Measurements from ENCODE around the gene OR51D1.

OR51D1 gene

DNA sequence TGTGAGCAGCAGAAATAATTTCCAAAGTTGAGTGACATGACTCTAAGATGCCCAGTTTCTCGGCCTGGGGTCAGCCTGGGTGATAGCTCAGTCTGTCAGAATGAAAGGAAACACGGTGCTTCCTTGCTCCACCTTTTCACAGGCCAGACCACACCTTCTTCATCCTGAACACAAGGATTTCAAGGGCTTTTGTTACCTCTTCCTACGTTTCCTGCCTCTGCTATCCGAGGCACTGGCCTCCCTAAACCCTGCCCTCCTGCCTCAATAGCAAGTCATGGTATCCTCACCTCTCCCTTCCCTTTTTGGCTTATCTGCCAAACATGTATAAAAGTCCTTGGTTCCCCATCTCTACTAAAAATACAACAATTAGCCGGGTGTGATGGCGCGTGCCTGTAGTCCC, 4.8 kb downstream of the OR51D1 start:
- Histone ChIP-seq H2AFZ (ENCODE audit: low read depth) (no peak overlapping the region), H4K20me1 (ENCODE audit: insufficient read depth) (no peaks in the 10 kb centered on the region), H3K36me3 (ENCODE audit: insufficient read depth) (no peaks in the 10 kb centered on the region), H3K4me1 (ENCODE audit: low read depth, poor library complexity, severe bottlenecking) (no peaks in the 10 kb centered on the region), H3K9ac (no peak overlapping the region), H3K4me2 (no peak overlapping the region), H3K79me2 (ENCODE audit: insufficient read depth, low read depth) (no peaks in the 10 kb centered on the region), H3K4me3 (IDR thresholded peaks at IDR 0.05; ENCODE audit: insufficient read depth, low read depth, low read length) (no peak overlapping the region), H3K27me3 (ENCODE audit: insufficient read depth, low read depth) (no peaks in the 10 kb centered on the region), H3K27ac (no peak overlapping the region)
- TF ChIP-seq, protein P1, sequence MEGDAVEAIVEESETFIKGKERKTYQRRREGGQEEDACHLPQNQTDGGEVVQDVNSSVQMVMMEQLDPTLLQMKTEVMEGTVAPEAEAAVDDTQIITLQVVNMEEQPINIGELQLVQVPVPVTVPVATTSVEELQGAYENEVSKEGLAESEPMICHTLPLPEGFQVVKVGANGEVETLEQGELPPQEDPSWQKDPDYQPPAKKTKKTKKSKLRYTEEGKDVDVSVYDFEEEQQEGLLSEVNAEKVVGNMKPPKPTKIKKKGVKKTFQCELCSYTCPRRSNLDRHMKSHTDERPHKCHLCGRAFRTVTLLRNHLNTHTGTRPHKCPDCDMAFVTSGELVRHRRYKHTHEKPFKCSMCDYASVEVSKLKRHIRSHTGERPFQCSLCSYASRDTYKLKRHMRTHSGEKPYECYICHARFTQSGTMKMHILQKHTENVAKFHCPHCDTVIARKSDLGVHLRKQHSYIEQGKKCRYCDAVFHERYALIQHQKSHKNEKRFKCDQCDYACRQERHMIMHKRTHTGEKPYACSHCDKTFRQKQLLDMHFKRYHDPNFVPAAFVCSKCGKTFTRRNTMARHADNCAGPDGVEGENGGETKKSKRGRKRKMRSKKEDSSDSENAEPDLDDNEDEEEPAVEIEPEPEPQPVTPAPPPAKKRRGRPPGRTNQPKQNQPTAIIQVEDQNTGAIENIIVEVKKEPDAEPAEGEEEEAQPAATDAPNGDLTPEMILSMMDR (conservative IDR thresholded peaks at IDR 0.05; ENCODE audit: low read depth, low read length), result no peak

DNA sequence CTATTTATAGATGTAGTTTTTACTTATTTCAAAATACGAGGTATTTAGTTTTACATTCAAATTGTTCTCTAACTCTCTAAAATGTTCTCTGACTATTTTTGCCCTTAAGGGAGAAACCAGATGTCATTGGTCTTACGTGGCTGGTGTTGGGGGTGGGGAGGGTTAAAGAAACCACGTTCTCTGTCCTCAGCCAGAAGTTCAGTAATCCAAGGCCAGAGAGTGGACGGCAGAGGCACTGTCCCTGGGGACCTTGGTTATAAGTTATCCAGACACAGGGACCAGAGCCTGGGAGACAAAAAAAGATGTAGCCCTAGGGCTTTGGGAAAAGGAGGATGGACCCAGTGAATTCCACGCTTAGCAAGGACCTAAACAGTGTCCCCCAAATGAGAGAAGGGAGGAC, 5.8 kb downstream of the OR51D1 start:
- no peak overlapping the region for H2AFZ ChIP-seq (ENCODE audit: low read depth)
- H3K27ac ChIP-seq, result no peak overlapping the region
- H3K4me1 ChIP-seq (ENCODE audit: low read depth, poor library complexity, severe bottlenecking), result no peaks in the 10 kb centered on the region
- no peaks in the 10 kb centered on the region for H3K79me2 ChIP-seq (ENCODE audit: insufficient read depth, low read depth)
- no peak overlapping the region for H3K9ac ChIP-seq
- no peaks in the 10 kb centered on the region for H4K20me1 ChIP-seq (ENCODE audit: insufficient read depth)
- H3K36me3 ChIP-seq (ENCODE audit: insufficient read depth), result no peaks in the 10 kb centered on the region
- no peak overlapping the region for H3K4me3 ChIP-seq (IDR thresholded peaks at IDR 0.05; ENCODE audit: insufficient read depth, low read depth, low read length)
- no peaks in the 10 kb centered on the region for H3K27me3 ChIP-seq (ENCODE audit: insufficient read depth, low read depth)
- TF ChIP-seq, protein P1 (conservative IDR thresholded peaks at IDR 0.05; ENCODE audit: low read depth, low read length), result no peak
- no peak overlapping the region for H3K4me2 ChIP-seq

DNA sequence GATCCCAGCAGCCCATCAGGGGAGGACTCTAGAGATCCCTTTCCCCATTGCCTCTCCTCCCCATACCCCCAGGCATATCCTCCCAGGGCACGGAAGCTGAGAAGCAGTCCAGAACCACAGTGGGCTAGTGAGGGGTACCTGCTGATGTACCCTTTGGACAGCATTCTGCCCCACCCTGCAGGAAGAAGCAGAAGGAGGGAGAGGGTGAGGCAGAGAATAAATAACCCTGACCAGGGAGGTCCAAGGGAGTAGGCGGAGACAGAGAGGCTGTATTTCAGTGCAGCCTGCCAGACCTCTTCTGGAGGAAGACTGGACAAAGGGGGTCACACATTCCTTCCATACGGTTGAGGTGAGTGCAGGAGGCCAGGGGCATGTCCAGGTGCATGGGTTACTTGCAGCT, 6.4 kb downstream of the OR51D1 start, which contains the start of gene OR51E1:
Gene OR51E1 (plus strand): TSS at position 301 of the 400 bp plus-strand sequence. CDS start 8,545 bp downstream, outside the sequence.
- Histone ChIP-seq H3K36me3 (ENCODE audit: insufficient read depth) (no peaks in the 10 kb centered on the region), H3K27ac (no peak within 1 kb of the TSS), H3K4me2 (no peak within 1 kb of the TSS), H3K4me1 (ENCODE audit: low read depth, poor library complexity, severe bottlenecking) (no peaks in the 10 kb centered on the region), H4K20me1 (ENCODE audit: insufficient read depth) (no peaks in the 10 kb centered on the region), H2AFZ (ENCODE audit: low read depth) (no peak within 1 kb of the TSS), H3K79me2 (ENCODE audit: insufficient read depth, low read depth) (no peaks in the 10 kb centered on the region), H3K9ac (no peak within 1 kb of the TSS), H3K4me3 (IDR thresholded peaks at IDR 0.05; ENCODE audit: insufficient read depth, low read depth, low read length) (no peak within 1 kb of the TSS), H3K27me3 (ENCODE audit: insufficient read depth, low read depth) (no peaks in the 10 kb centered on the region)
- TF ChIP-seq, protein P1 (conservative IDR thresholded peaks at IDR 0.05; ENCODE audit: low read depth, low read length), result no peak

DNA sequence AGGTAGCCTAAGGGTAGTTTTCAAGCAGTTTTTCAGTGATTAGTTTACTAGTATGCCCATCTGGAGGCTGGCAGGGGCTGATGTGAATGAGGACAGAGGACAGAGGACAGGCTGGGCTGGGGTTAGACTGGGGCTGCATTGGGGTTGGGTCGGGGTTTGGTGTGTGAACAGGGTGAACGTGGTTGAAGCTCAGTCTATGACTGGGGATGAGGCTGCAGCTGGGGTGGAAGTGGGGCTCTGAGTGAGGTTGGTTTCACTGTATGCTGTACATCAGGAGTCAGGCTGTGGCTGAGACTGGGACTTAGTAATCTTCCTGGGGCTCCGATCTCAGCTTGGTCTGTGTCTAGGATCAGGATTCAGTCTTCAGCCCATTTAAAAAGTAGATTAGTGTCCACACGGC, 7.0 kb downstream of the OR51D1 start:
- H3K4me3 ChIP-seq (IDR thresholded peaks at IDR 0.05; ENCODE audit: insufficient read depth, low read depth, low read length), result no peak overlapping the region
- no peak overlapping the region for H2AFZ ChIP-seq (ENCODE audit: low read depth)
- H3K4me1 ChIP-seq (ENCODE audit: low read depth, poor library complexity, severe bottlenecking), result no peaks in the 10 kb centered on the region
- no peak overlapping the region for H3K27ac ChIP-seq
- H4K20me1 ChIP-seq (ENCODE audit: insufficient read depth), result no peaks in the 10 kb centered on the region
- H3K36me3 ChIP-seq (ENCODE audit: insufficient read depth), result no peaks in the 10 kb centered on the region
- TF ChIP-seq, protein P1 (conservative IDR thresholded peaks at IDR 0.05; ENCODE audit: low read depth, low read length), result no peak
- H3K79me2 ChIP-seq (ENCODE audit: insufficient read depth, low read depth), result no peaks in the 10 kb centered on the region
- H3K4me2 ChIP-seq, result no peak overlapping the region
- H3K9ac ChIP-seq, result no peak overlapping the region
- H3K27me3 ChIP-seq (ENCODE audit: insufficient read depth, low read depth), result no peaks in the 10 kb centered on the region
